Measurements from ENCODE around the gene CAB39L. TPM values are rescaled to one million over a fixed set of nuclear protein-coding genes. Genes with fewer than 3 reads are reported as not detected.

Gene CAB39L
- total and polyA plus RNA-seq, 2 of the 4 experiments (the other 2 are of a cell fraction) = 8.5 to 16.7 TPM

DNA sequence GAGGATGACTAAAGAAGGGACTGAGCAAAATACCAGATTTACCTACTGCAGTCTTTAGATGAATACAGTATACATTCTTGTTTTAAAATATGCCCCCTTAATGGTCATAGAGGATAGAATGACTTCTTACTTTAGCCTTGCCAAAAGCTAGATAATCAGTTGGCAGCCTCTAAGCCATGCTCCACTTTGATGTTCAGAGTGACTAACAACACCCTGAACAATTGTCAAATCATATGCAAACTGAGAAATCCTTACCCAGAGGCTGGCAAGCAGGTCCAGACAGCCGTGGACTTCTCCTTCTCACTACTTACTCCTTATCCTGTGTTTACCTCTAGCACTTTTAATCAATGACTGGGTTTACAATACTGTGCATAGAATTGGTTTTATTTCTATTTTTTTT lies 28.3 kb upstream of the CAB39L start:
- no peak overlapping the region for H4K5ac ChIP-seq (ENCODE audit: low read depth, low read length)
- H3K9ac ChIP-seq (ENCODE audit: low read depth, low read length) = no peak overlapping the region
- no CpG with 5 or more reads among the region's 1 CpG for WGBS, 2 experiments (ENCODE audit: extremely low coverage in 2 of 2, insufficient read length in 1 of 2)
- H3K4me1 ChIP-seq (ENCODE audit: control insufficient read depth, insufficient read depth, low read length) = no peaks in the 10 kb centered on the region
- H4K20me1 ChIP-seq (ENCODE audit: insufficient read depth, low read length) = no peaks in the 10 kb centered on the region
- no peak overlapping the region for H3K4ac ChIP-seq (ENCODE audit: low read depth, low read length)
- no peaks in the 10 kb centered on the region; the same call in 1 of the 2 replicates for H3K9me1 ChIP-seq (ENCODE audit: insufficient read depth, low read length)
- H4K8ac ChIP-seq (ENCODE audit: low read depth in 2 of 2, low read length in 2 of 2) = no peak overlapping the region
- in situ Hi-C loops (cut with MboI; ENCODE audit: low sequenced_read_pairs) = no loop called here
- H3K27ac ChIP-seq (ENCODE audit: insufficient read depth, low read length) = no peak overlapping the region
- dilution Hi-C loops (cut with HindIII; ENCODE audit: low sequenced_read_pairs, unreplicated experiment) = no loop called here
- no peak overlapping the region for H2AK9ac ChIP-seq (replicated peaks; ENCODE audit: low read depth, low read length, poor library complexity)
- no peak overlapping the region for H2BK120ac ChIP-seq (ENCODE audit: low read depth, low read length)
- H3K79me1 ChIP-seq (ENCODE audit: low read depth in 1 of 2, low read length in 2 of 2) = peaks cover 0 to 4% of the 10 kb centered on the region in 2 experiments; a peak in 2 of 4 replicates
- H3K18ac ChIP-seq (ENCODE audit: low read depth, low read length) = no peak overlapping the region
- no peak overlapping the region for H2BK20ac ChIP-seq (ENCODE audit: low read depth, low read length)
- H3K4me3 ChIP-seq (ENCODE audit: insufficient read depth, low read depth, low read length) = no peak overlapping the region
- H2AFZ ChIP-seq (replicated peaks; ENCODE audit: low read length, poor library complexity) = no peak overlapping the region
- ChIA-PET CTCF (no interaction called here), POLR2A (ENCODE audit: unreplicated experiment) (no interaction called here)
- DNase-seq = peak; percentile 15
- no peak overlapping the region for H3K4me2 ChIP-seq (ENCODE audit: low read depth, low read length)
- no peak overlapping the region for H2AK5ac ChIP-seq (ENCODE audit: low read depth, low read length)
- H3K36me3 ChIP-seq (ENCODE audit: control insufficient read depth, insufficient read depth, low read length) = peaks cover 20% of the 10 kb centered on the region
- no peak overlapping the region for H3K56ac ChIP-seq (ENCODE audit: extremely low read depth, insufficient read depth, low read length)
- no peak overlapping the region for H2BK5ac ChIP-seq (ENCODE audit: low read depth, low read length, poor library complexity, severe bottlenecking)
- H4K91ac ChIP-seq (ENCODE audit: insufficient read depth, low read depth, low read length) = no peak overlapping the region
- no peak for ATAC-seq (ENCODE audit: low read depth)
- no peak overlapping the region for H3K14ac ChIP-seq (replicated peaks; ENCODE audit: low read depth, low read length)
- intact Hi-C loops (cut with micrococcal nuclease) = no loop called here
- no peak overlapping the region for H2BK15ac ChIP-seq (ENCODE audit: low read depth, low read length)
- no peaks in the 10 kb centered on the region for H3K9me3 ChIP-seq (ENCODE audit: control insufficient read depth, insufficient read depth, low read length)
- 0 out of 2 replicates have a peak overlapping the region, but pooled peaks have one; percentile 49 for H3K23ac ChIP-seq (ENCODE audit: low read depth, low read length)
- TF ChIP-seq MAFK (IDR thresholded peaks at IDR 0.05; ENCODE audit: low read depth, low read length) = no peak
- TF ChIP-seq, protein P1, sequence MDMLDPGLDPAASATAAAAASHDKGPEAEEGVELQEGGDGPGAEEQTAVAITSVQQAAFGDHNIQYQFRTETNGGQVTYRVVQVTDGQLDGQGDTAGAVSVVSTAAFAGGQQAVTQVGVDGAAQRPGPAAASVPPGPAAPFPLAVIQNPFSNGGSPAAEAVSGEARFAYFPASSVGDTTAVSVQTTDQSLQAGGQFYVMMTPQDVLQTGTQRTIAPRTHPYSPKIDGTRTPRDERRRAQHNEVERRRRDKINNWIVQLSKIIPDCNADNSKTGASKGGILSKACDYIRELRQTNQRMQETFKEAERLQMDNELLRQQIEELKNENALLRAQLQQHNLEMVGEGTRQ (IDR thresholded peaks at IDR 0.05; ENCODE audit: low read depth, low read length) = no peak
- TF ChIP-seq, protein P2, sequence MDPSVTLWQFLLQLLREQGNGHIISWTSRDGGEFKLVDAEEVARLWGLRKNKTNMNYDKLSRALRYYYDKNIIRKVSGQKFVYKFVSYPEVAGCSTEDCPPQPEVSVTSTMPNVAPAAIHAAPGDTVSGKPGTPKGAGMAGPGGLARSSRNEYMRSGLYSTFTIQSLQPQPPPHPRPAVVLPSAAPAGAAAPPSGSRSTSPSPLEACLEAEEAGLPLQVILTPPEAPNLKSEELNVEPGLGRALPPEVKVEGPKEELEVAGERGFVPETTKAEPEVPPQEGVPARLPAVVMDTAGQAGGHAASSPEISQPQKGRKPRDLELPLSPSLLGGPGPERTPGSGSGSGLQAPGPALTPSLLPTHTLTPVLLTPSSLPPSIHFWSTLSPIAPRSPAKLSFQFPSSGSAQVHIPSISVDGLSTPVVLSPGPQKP (IDR thresholded peaks at IDR 0.05; ENCODE audit: borderline replicate concordance, low read depth, low read length) = no peak
- no peak for TF ChIP-seq SMC3 (IDR thresholded peaks at IDR 0.05; ENCODE audit: low read depth, low read length)
- no peak for TF ChIP-seq BHLHE40 (IDR thresholded peaks at IDR 0.05; ENCODE audit: low read depth, low read length)
- no peaks in the 10 kb centered on the region for H3K27me3 ChIP-seq (ENCODE audit: control insufficient read depth, insufficient read depth, low read length)
- BruUV-seq (replicated peaks) = no TSS peak
